HPDE6-E6E7 (cell line): Measurements from ENCODE around the gene ZNF25.
"Not testable (repeated sequence)": the region's sequence is repeated elsewhere in the genome, so short reads cannot be mapped to it uniquely, and the experiment has no call there.

Experiments
- DNase-seq: peaks from one replicate; pipeline ENCODE4 v3.0.0; 2011; ENCODE audit warnings: missing footprints; ENCODE audit errors: extremely low spot score

Gene ZNF25

DNA sequence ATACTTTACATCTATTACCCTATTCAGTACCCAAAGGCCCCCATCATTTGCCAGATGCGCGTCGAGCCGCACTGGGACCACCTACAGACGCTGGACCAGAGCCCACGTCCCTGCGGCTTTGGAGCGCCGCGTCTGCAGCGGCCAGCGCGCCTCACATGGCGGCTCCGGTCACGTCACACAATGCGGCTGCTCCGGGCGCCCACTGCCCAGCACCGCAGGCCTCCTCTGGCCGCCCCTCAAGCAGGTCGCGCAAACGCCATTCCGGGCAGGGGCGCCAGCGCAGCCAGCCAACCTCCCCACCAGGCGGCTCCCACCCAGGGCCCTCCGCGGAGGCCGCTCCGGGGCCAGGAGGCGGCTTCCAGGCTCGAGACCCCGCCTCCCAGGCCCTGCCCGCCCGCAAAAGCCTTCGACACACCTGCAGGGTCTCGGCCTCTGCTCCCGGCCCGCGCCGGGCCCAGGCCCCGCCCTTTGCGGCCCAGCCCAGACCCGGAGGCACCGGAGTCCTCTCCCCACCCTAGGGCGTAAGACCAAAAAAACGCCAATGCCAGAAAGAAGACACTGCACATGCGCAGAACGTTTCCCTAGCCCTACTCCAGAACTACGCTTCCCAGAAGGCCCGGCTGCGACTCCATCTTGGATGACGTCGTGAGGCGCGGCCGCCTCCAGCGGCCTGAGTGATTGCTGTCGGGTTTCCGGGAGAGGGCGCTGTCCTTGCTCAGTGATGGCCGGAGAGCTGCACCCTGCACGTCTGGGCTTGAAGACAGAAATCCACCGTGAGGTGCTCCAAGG lies at the start of gene ZNF25:
TSS of gene ZNF25 (minus strand) at position 557 of the 789 bp plus-strand sequence. CDS start 4,925 bp downstream, outside the sequence.
- peak; percentile 78 for DNase-seq

DNA sequence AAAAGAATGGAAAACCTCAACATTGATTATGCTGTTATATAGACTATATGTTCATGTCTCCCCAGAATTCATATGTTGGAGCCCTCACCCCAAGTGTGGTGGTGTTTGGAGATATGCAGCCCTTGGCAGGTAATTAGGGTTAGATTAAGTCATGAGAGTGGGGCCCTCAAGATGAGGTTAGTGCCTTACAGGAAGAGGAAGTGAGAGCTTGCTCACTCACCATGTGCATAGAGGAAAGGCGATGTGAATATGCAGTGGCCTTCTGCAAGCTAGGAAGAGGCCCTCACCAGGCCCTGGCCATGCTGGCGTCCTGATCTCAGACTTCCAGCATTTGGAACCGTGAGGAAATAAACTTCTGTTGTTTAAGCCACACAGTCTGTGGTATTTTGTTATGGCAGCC lies 48.8 kb upstream of the ZNF25 start:
- DNase-seq, result no peak

DNA sequence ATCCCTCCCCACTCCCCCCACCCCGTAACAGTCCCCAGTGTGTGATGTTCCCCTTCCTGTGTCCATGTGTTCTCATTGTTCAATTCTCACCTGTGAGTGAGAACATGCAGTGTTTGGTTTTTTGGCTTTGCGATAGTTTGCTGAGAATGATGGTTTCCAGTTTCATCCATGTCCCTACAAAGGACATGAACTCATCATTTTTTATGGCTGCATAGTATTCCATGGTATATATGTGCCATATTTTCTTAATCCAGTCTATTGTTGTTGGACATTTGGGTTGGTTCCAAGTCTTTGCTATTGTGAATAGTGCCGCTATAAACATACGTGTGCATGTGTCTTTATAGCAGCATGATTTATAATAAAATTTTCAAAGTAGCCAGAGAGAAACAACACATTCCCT lies 42.7 kb upstream of the ZNF25 start:
- not testable (repeated sequence) for DNase-seq

DNA sequence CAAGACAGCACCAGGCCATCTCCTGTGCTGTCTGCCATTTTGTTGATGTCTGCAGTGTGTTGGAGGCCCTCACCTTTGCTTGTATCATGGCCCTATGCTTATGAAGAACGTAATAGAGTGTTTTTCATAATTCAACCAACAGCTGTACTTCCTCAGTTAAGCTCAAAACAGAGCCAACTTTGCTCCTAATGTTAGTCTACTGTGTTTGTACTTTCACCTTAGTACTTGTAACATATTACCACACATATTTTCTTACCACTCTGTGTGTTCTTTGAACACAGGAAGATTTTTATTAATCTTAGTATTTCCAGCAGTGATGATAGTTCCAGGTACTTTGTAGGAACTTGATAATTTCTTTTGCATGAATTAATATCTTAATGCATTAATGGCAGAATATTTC lies 39.9 kb upstream of the ZNF25 start:
- DNase-seq, result no peak

DNA sequence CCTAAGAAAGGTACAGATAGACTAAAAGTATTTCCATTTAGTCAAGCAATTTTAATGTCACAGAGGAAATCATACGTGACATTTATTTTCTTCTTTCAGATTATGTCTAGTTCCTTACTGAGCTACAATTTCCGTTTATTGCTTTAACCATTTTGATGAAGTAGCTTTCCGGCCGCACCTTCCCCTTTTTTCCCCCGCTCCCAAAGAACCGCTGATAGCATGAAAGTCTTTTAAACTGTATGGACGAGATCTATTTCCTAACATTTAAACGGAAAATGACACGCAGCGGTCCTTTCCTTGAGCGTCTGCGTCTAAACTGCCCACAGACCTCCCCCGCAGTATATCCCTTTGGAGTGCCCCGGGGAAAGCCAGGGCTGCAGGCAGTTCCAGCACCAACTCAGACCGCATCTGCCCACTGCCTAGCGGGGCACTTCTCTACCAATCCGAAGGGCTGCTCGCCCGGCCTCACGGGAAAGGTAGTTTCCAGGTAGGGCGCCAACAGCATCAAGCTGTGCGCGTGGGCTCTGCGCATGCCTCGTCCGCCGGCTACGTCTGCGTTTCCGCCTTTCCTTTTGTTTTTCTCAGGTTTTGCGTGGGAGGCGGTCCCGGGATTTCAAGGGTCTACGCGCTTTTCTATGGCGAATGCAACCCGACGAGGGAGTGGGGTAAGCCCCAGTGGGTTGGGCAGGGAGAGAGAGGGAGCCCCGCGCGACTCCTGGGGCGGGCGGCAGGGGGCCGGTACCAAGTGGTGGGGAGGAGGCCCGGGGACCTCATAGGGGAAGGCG lies 33.9 kb upstream of the ZNF25 start, which contains the start of gene ZNF33A:
TSS of gene ZNF33A (plus strand) at position 557 of the 785 bp plus-strand sequence. CDS start 1,667 bp downstream, outside the sequence.
- DNase-seq, result peak; percentile 41

DNA sequence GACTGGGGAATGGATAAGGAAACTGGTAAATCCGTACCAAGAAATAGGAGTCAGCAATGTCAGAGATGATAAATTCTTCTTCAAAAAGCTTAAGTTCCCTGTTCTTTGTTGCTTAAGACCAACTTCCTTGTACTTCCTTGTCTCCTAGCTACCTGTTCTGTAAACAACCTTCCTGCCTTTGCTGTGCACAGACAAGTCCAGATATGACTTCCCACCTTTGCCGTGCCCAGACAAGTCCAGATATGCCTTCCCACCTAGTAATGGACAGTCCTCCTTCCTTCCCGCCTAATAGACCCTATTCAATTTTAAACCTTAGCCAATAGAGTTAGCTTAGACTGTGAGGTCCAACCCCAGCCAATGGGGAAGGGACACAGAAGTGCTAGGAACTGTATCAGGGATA lies 31.5 kb upstream of the ZNF25 start:
- peak; percentile 3 for DNase-seq

DNA sequence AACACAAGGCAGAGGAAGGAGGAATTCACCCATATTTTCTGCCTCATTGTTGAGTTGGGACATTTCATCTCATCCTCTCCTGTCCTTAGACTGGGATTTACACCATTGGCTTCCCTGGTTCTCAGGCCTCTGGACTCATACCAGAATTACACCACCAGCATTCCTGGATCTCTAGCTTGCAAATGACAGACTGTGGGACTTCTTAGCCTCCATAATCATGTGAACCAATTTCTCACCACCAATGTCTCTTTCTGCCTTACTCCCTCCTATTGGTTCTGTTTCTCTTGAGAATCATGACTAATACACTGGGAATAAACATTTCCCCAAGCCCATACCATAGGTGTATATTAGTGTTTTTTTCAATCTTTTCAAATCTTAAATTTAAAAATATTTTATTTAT lies 31.1 kb upstream of the ZNF25 start:
- no peak for DNase-seq

DNA sequence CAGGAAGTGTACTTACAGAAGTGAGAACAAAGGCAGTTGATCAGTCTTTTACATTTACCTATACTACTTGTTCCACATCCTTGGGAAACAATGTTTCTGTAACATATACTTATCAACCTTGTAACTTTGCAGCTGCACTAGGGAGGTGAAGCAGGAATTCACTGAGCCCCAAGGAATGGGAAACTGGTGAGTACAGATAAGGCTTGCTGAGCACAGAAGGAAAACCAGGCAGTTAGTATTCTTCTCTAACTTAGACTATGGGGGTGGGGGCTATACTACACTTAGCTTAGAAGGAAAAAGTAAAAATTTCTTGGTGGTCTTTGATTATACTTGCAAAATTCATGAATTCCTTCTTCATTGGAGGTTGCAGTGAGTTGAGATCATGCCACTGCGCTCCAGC lies 27.1 kb upstream of the ZNF25 start:
- no peak for DNase-seq

DNA sequence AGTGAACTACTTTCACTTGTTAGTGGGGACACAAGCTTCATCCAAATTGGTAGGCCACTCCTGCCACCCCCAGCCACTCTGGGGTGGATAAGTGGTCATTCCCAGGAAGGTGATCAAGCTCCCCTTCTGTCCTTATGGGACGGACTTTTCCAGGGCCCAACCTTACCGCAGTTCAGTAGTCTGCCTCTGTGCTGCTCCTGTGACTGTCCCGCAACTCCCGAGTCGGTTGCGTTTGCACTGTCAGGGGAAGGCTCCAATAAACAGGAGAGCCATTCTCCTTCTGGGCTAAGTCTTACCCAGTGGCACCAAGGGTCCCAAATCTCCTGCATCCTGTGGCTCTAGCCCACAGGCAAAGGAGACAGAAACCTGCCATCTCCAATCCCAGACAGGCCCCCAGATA lies 26.6 kb upstream of the ZNF25 start:
- no peak for DNase-seq

DNA sequence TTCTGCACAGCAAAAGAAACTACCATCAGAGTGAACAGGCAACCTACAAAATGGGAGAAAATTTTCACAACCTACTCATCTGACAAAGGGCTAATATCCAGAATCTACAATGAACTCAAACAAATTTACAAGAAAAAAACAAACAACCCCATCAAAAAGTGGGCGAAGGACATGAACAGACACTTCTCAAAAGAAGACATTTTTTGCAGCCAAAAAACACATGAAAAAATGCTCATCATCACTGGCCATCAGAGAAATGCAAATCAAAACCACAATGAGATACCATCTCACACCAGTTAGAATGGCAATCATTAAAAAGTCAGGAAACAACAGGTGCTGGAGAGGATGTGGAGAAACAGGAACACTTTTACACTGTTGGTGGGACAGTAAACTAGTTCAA lies 24.0 kb upstream of the ZNF25 start:
- DNase-seq, result not testable (repeated sequence)

DNA sequence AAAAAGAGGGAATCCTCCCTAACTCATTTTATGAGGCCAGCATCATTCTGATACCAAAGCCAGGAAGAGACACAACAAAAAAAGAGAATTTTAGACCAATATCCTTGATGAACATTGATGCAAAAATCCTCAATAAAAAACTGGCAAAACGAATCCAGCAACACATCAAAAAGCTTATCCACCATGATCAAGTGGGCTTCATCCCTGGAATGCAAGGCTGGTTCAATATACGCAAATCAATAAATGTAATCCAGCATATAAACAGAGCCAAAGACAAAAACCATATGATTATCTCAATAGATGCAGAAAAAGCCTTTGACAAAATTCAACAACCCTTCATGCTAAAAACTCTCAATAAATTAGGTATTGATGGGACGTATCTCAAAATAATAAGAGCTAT lies 22.5 kb upstream of the ZNF25 start:
- not testable (repeated sequence) for DNase-seq

DNA sequence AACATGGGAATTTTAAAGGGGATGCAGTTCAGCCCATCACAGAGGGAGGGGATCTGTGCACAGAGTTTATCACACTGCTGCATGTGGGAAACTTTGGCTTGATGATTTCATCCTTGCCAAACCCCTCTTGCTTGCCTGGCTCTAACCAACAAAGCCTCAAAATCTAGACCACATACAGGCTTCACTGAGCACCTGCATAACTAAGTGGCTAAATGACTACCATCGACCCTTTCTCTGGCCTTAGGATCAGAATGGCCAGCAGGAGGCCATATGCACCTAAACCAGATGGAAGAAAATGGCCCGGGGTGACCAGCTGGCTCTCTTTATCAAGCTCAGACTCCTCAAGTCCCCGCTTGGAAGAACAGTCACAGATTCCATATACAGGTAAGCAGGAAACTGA lies 15.6 kb upstream of the ZNF25 start:
- no peak for DNase-seq

DNA sequence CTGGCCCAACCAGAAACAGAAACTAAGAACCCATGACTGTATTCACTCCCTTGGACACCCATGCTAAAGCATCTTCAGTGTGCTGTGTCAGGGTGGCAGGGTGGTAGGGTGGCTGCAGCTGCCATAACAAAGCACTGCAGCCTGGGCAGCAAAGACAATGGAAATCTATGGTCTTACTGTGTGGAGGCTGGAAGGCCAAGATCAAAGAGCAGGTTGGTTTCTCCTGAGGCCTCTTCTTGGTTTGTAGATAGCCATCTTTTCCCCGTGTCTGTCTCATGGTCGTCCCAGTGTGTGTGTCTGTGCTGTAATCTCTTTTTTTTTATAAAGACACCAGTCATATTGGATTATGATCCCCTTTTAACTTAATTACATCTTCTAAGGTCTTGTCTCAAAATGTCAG lies 15.2 kb upstream of the ZNF25 start:
- no peak for DNase-seq

DNA sequence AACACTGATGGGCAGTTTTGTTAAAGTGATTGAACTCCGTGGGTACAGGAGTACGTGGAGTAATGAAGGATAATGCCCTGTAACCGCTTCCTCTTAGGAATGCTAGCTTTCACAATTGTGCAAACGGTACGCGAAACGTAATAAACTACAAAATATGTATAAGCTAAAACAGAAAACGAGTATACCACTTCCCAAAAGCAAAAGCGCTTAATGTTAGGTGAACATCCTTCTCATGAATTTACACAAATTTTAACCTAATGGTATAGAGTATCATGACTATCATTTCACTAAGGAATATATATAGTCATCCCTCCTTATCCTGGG lies 395 bp upstream of the ZNF25 start:
- no peak for DNase-seq

DNA sequence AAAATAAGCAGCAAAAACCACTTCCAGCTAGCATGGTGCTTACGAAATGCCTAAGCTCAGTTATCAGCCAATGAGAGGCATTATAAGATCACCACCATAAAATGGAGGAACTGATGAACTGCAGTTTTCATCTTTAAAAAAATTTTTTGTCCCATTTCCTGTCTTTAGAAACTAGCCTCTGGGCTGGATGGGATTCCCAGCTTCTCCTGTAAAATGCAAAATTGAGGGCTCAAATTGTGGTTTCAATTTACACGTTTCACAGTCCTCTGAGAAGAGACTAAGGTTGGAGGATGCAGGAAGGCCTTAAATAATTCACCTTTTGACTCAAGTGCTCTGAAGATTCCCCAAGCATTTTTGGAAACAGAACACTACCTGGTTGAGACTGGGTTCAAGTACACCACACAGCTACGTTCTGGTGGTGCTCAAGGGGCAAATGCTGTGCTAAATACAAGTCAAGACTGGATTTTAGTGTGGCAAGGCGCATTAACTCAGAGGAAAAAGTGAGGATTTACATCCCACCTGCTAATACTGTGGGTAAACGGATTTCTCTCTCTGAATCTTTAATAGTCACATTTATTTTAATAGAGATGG lies 951 bp downstream of the ZNF25 start:
- no peak for DNase-seq

DNA sequence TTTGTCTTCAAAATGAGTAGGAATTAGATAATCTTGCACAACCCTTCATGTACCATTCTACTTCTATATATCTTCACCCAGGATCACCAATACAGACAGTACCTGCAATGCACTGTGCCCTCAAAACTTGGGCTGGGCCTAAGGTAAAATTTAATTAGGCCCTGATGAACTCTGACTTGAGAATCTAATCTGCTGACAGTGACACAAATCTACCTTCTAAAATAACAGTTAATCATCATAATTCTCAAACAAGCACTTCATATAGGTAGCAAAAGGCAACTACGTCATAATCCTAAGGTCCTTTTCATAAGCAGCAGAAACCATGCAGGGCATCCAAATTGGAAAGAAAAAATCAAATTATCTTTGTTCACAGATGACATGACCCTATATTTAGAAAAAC lies 4.1 kb downstream of the ZNF25 start:
- no peak for DNase-seq

DNA sequence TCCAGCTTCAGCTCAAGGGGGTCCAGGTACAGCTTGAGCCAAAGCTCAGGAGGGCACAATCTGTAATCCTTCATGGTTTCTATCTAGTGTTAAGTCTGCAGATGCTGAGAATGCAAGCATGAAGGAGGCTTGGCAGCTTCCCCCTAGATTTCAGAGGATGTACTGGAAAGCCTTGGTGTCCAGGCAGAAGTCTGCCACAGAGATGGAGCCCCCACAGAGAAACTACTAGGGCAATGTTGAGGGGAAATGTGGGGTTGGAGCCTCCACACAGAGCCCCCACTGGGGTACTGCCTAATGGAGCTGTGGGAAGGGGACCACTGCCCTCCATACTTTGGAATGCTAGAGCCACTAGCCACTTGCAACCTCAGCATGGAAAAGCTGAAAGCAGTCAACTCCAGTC lies 11.4 kb downstream of the ZNF25 start:
- no peak for DNase-seq

DNA sequence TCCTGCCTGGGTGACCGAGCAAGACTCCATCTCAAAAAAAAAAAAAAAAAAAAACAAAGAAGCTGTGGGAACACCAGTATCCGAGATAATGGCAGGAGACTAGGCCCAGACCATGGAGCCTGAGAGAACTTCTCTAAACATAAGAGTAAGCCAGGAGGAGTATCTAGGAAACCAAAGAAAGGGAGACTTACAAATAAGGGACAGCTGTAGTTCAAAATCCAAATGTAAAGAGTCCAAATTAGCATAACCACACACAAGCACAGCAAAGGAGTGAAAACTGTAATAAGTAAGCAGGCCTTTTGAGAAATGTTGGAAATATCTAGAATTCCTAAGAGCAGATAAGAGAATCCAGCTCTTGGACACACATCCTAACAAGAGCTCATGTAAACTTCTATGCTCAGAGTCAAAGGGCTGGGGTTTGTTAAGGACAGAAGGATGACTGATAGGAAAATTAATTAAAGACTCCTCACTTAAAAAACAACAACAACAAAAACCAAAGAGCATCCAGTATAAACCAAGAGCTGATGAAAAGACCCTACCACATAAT lies 15.8 kb downstream of the ZNF25 start:
- no peak for DNase-seq

DNA sequence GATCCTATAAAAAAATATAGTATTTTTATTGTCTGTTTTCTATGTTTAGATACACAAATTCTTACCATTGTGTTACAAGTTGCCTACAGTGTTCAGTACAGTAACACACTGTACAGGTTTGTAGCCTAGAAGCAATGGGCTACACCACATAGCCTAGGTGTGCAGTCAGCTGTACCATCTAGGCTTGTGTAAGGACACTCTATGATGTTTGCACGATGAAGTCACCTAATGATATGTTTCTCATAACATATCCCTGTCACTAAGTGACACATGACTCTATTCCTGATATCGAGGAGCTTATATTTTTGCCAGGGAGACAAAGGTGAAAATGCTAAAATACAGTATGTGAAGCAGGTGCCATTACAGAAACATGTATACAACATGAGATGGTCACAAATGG lies 18.6 kb downstream of the ZNF25 start:
- DNase-seq, result no peak

DNA sequence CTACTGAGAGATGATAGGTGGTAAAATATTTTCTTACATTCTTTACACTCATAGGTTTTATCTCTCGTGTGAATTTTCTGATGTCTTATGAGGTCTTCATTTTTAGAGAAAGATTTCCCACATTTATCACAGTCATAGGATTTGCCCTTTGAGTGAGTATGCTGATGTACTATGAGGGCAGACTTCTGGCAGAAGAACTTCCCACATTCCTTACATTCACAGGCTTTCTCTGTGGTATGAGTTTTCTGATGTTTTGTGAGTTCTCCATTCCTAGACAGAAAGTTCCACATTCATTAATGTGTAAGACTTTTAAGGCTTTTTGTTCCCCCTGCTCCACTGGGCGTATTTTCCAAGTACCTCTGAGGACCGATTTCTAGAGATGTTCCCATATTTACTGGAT lies 23.5 kb downstream of the ZNF25 start:
- no peak for DNase-seq

DNA sequence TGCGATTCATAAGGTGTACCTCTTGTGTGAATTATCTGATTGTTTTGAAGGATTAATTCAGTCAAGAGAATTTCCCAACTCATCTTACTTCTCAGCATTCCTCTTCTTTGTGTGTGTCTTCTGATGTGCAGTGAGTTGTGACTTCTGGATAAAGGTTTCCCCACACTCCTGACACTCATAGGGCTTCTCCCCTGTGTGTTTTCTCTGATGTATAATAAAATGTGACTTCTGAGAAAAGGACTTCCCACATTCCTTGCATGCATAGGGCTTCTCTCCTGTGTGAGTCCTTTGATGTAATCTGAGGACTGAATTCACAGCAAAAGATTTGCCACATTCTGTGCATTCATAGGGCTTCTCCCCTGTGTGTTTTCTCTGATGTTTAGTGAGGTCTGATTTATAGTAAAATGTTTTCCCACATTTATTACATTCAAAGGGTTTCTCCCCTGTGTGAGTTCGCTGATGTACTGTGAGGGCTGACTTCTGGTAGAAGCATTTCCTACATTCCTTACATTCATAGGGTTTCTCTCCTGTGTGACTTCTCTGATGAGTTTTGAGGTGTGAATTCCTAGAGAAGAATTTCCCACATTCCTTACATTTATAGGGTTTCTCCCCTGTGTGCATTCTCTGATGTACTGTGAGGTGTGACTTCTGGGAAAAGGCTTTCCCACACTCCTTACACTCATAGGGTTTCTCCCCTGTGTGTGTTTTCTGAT lies 24.2 kb downstream of the ZNF25 start:
- no peak for DNase-seq

DNA sequence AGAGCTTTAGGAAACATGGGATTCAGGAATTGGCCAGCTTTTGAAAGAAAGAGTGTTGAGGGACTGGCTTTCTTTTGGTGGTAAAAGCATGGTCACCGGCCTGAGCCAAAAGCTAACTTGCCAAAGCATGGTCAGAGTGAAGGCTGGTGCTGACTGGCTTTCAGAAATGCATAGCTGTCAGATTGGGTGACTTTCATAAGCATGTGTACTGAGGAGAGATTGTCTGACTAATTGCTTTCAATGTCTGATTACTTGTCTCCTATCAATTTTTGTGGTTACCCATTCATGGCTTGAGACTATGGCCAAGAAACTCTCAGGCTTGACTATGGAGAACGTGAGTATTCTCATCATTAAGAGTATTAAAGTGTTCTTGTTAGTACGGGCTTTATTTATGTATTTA lies 28.2 kb downstream of the ZNF25 start:
- no peak for DNase-seq
